Measurements from ENCODE around the gene MOCS3. TPM values are rescaled to one million over a fixed set of nuclear protein-coding genes. Genes with fewer than 3 reads are reported as not detected.
A peak's percentile ranks its signal among the peaks of the same experiment; 100 is the strongest.

MOCS3 gene
- total and polyA plus RNA-seq, 2 of the 4 experiments (the other 2 are of a cell fraction), result 3.3 to 9.9 TPM

DNA sequence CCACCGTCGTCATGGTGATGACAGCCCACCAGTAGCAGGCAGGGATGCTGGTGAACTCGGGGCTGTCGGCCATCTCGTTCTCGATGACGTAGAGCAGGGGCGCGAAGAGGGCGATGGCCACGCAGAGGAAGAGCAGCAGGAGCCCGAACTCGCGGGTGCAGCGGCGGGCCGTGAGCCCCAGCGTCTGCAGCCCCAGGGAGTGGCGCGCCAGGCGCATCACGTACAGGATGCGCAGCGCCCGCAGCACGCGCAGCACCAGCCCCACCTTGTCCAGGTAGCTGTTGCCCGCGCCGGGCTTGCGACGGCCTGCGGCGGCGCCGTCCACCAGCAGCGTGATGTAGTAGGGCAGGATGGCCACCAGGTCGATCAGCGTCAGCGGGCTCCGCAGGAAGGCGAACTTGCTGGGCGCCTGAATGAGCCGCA is 45.7 kb downstream of the MOCS3 start:
- H2AK5ac ChIP-seq (ENCODE audit: low read depth, low read length), result no peak overlapping the region
- H3K9me3 ChIP-seq (ENCODE audit: control insufficient read depth, insufficient read depth, low read length), result no peaks in the 10 kb centered on the region
- H3K27ac ChIP-seq (ENCODE audit: insufficient read depth, low read length), result no peak overlapping the region
- H3K4me3 ChIP-seq (ENCODE audit: insufficient read depth, low read depth, low read length), result no peak overlapping the region
- in situ Hi-C loops (cut with MboI; ENCODE audit: low sequenced_read_pairs) (no loop called here), dilution Hi-C loops (cut with HindIII; ENCODE audit: low sequenced_read_pairs, unreplicated experiment) (no loop called here), intact Hi-C loops (cut with micrococcal nuclease) (no loop called here)
- no peak overlapping the region for H2AK9ac ChIP-seq (replicated peaks; ENCODE audit: low read depth, low read length, poor library complexity)
- no peak overlapping the region for H4K8ac ChIP-seq (ENCODE audit: low read depth in 2 of 2, low read length in 2 of 2)
- CTCF ChIA-PET, result no interaction called here
- H4K20me1 ChIP-seq (ENCODE audit: insufficient read depth, low read length), result no peaks in the 10 kb centered on the region; the same call in none of the 2 replicates
- no peak overlapping the region for H4K5ac ChIP-seq (ENCODE audit: low read depth, low read length)
- H2BK5ac ChIP-seq (ENCODE audit: low read depth, low read length, poor library complexity, severe bottlenecking), result no peak overlapping the region
- H3K4me1 ChIP-seq (ENCODE audit: control insufficient read depth, insufficient read depth, low read length), result no peaks in the 10 kb centered on the region
- POLR2A ChIA-PET (ENCODE audit: unreplicated experiment), result no interaction called here
- no peak overlapping the region for H3K14ac ChIP-seq (replicated peaks; ENCODE audit: low read depth, low read length)
- no peak overlapping the region for H3K4ac ChIP-seq (ENCODE audit: low read depth, low read length)
- no peak overlapping the region for H3K4me2 ChIP-seq (ENCODE audit: low read depth, low read length)
- DNase-seq, result no peak
- peaks cover 23% of the 10 kb centered on the region for H3K36me3 ChIP-seq (ENCODE audit: control insufficient read depth, insufficient read depth, low read length)
- H2BK15ac ChIP-seq (ENCODE audit: low read depth, low read length), result no peak overlapping the region
- TF ChIP-seq, protein P1, sequence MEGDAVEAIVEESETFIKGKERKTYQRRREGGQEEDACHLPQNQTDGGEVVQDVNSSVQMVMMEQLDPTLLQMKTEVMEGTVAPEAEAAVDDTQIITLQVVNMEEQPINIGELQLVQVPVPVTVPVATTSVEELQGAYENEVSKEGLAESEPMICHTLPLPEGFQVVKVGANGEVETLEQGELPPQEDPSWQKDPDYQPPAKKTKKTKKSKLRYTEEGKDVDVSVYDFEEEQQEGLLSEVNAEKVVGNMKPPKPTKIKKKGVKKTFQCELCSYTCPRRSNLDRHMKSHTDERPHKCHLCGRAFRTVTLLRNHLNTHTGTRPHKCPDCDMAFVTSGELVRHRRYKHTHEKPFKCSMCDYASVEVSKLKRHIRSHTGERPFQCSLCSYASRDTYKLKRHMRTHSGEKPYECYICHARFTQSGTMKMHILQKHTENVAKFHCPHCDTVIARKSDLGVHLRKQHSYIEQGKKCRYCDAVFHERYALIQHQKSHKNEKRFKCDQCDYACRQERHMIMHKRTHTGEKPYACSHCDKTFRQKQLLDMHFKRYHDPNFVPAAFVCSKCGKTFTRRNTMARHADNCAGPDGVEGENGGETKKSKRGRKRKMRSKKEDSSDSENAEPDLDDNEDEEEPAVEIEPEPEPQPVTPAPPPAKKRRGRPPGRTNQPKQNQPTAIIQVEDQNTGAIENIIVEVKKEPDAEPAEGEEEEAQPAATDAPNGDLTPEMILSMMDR (conservative IDR thresholded peaks at IDR 0.05; ENCODE audit: low read depth, low read length), result no peak
- TF ChIP-seq NFE2L2 (IDR thresholded peaks at IDR 0.05; ENCODE audit: low read depth, low read length) (no peak), RCOR1 (IDR thresholded peaks at IDR 0.05; ENCODE audit: insufficient replicate concordance, low read length) (no peak), CHD1 (IDR thresholded peaks at IDR 0.05; ENCODE audit: low read depth, low read length) (no peak)
- 91% methylated on average over 26 of the region's 44 CpGs; no CpG with 5 or more reads in 1 of the 2 experiments for WGBS, 2 experiments (ENCODE audit: extremely low coverage in 2 of 2, insufficient read length in 1 of 2)
- no peak overlapping the region for H3K23ac ChIP-seq (ENCODE audit: low read depth, low read length)
- peaks cover 16 to 21% of the 10 kb centered on the region in 2 experiments for H3K79me1 ChIP-seq (ENCODE audit: low read depth in 1 of 2, low read length in 2 of 2)
- no peak overlapping the region for H3K56ac ChIP-seq (ENCODE audit: extremely low read depth, insufficient read depth, low read length)
- H2BK120ac ChIP-seq (ENCODE audit: low read depth, low read length), result no peak overlapping the region
- no peak overlapping the region for H2BK20ac ChIP-seq (ENCODE audit: low read depth, low read length)
- BruUV-seq (replicated peaks), result no TSS peak
- H3K9ac ChIP-seq (ENCODE audit: low read depth, low read length), result no peak overlapping the region
- peak overlapping the region; percentile 33 for H2AFZ ChIP-seq (replicated peaks; ENCODE audit: low read length, poor library complexity)
- no peaks in the 10 kb centered on the region for H3K27me3 ChIP-seq (ENCODE audit: control insufficient read depth, insufficient read depth, low read length)
- no peak overlapping the region for H4K91ac ChIP-seq (ENCODE audit: insufficient read depth, low read depth, low read length)
- no peak for ATAC-seq (ENCODE audit: low read depth)
- no peak overlapping the region for H3K18ac ChIP-seq (ENCODE audit: low read depth, low read length)
- H3K9me1 ChIP-seq (ENCODE audit: insufficient read depth, low read length), result no peaks in the 10 kb centered on the region
